GM10248 (cell line): Measurements from ENCODE around the gene INSRR.

Source experiments
- CTCF ChIA-PET: fragments of 300-600 bp; sonication (Branson Sonifier 250); formaldehyde crosslinking; extraction: SDS; loops from one replicate; lab custom pipeline; 2021; ENCODE audit warnings: antibody characterized with exemption; lab: Yijun Ruan, JAX
- POLR2A ChIA-PET: fragments of 350-650 bp; sonication (Branson Sonifier 250); formaldehyde crosslinking; extraction: SDS; loops from one replicate; lab custom pipeline; 2020; ENCODE audit warnings: antibody characterized with exemption; lab: Yijun Ruan, JAX
- DNase-seq: peaks from one replicate; pipeline ENCODE4 v3.0.0; 2012; ENCODE audit errors: extremely low spot score
- TF ChIP-seq, protein P1 (sequence below): IDR thresholded peaks from 2 replicates; pipeline ENCODE4 v1.5.1; 2012; ENCODE audit warnings: mild to moderate bottlenecking, low read depth; ENCODE audit errors: extremely low read depth, missing control alignments, control extremely low read depth

INSRR gene

DNA sequence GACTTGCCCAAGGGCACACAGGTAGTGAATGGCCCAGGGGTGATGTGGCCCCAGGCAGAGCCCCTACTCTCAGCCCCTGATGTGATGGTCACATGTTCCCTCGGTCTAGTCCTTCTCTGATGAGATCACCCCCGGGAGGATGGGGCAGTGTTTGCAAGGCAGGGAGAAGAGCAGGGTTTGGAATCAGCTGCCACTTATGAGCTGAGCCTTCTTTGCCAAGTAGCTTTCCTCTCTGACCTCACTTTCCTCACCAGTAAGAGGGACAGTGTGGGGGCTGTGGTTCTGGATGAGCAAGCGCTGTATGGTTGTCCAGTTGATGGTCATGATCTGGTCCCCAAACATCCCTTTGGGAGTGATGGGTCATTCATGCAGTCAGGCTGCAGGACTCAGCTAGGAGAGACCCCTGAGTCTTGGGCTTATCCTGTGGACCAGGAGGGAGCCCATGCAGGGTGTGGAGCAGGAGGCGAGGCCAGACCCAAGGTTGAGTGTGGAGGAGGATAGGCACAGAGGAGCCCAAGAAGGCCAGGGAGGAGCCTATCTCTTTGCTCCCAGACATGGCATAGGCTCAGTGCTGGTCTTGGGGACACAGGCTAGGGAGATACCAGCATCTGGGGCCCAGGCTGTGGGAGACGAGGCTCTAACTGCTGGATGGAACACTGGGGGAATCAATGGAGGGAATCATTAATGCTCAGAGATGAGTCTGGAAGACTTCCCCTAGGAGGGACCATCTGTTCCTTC, 18.7 kb upstream of the INSRR start:
- no peak for DNase-seq
- TF ChIP-seq, protein P1, sequence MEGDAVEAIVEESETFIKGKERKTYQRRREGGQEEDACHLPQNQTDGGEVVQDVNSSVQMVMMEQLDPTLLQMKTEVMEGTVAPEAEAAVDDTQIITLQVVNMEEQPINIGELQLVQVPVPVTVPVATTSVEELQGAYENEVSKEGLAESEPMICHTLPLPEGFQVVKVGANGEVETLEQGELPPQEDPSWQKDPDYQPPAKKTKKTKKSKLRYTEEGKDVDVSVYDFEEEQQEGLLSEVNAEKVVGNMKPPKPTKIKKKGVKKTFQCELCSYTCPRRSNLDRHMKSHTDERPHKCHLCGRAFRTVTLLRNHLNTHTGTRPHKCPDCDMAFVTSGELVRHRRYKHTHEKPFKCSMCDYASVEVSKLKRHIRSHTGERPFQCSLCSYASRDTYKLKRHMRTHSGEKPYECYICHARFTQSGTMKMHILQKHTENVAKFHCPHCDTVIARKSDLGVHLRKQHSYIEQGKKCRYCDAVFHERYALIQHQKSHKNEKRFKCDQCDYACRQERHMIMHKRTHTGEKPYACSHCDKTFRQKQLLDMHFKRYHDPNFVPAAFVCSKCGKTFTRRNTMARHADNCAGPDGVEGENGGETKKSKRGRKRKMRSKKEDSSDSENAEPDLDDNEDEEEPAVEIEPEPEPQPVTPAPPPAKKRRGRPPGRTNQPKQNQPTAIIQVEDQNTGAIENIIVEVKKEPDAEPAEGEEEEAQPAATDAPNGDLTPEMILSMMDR, result no peak
- ChIA-PET POLR2A (no interaction called here), CTCF (interaction anchor here (0.8 to 5.4 kb wide), 5 partner anchors 13 to 188 kb away, joined by 3 to 30 read pairs (median 5); partner anchors contain the start of genes INSRR, NTRK1 and PEAR1)

DNA sequence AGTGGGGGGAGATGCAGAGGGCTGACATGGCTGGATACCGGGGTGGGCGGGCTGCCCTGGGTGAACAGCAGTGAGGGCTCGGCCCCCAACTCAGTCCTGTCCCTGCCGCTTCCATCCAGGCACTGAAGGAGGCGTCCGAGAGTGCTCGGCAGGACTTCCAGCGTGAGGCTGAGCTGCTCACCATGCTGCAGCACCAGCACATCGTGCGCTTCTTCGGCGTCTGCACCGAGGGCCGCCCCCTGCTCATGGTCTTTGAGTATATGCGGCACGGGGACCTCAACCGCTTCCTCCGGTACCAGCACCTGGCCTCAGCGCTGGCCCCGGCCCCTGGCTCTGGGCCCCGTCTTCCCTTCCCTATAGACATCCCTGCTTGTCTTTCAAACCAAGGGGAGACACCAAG, 17.4 kb upstream of the INSRR start:
- no peak for DNase-seq
- TF ChIP-seq, protein P1, result no peak
- ChIA-PET CTCF (interaction anchor here (1.0 to 5.4 kb wide), 6 partner anchors 8 to 187 kb away, joined by 3 to 30 read pairs (median 4); partner anchors contain the start of genes INSRR and NTRK1), POLR2A (no interaction called here)

DNA sequence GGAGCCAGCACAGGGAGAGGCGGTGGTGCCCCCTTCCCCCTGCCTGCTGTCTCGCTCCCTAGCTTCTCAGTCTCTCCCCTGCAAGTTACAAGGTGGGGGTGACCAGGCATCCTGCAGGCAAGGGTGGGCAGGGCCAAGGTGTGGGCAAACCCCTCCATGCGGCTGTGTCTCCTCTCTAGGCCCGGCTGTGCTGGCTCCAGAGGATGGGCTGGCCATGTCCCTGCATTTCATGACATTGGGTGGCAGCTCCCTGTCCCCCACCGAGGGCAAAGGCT, 16.4 kb upstream of the INSRR start:
- CTCF ChIA-PET, result interaction anchor here (1.1 to 2.9 kb wide), 5 partner anchors 9 to 186 kb away, joined by 3 to 15 read pairs (median 3); no protein-coding TSS in a partner anchor
- DNase-seq, result no peak
- TF ChIP-seq, protein P1, result no peak
- POLR2A ChIA-PET, result no interaction called here

DNA sequence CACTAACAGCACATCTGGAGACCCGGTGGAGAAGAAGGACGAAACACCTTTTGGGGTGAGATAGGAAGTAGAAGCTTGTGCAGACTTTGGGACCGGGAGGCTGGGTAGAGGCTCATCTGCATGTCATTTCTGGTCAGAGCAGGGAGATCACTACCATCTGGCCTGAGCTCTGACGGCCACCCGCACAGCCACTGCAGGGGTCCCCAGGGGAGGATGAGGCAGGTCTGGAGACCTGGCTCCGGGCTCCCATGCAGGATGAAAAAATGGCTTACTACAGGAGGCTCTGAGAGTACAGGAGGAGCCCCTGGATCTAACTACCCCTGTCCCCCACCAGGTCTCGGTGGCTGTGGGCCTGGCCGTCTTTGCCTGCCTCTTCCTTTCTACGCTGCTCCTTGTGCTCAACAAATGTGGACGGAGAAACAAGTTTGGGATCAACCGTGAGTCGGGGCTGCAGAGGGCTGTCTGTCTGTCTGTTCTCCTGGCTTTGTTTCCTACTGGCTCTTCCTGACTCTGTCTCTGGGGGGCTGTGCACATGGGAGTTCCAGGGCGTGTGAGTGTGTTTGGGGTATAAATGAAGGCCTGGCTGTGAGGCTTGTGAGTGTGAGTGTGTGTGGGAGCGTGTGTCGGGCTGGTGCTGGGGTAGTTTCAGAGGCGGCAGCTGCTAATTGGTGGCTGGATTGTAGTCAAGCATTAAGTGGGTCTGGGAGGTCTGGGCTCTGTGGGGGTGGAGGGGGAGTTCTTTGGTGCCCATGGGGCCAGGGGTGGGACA, 15.8 kb upstream of the INSRR start:
- ChIA-PET POLR2A (no interaction called here), CTCF (interaction anchor here (0.7 to 2.9 kb wide), 6 partner anchors 9 to 185 kb away, joined by 3 to 15 read pairs (median 3); no protein-coding TSS in a partner anchor)
- DNase-seq, result no peak
- TF ChIP-seq, protein P1, result no peak

DNA sequence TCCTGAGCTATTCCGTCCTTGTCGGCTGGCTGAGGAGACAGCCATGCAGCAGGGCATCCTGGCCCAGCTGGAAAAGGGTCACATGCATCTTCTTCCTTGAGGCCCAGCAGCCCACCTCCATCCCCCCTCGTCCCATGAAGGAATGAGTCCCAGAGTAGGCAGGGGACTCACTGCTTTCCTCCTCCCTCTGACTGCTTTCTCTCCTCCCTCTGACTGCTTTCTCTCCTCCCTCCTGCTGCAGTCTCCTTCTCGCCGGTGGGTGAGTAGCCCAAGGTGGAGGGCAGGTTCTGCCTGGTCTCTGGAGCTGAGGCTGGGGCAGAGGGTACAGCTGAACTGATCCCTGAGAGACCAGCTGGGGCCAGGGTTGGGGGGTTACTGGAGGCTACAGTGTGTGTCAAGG, 15.2 kb upstream of the INSRR start:
- TF ChIP-seq, protein P1, result no peak
- POLR2A ChIA-PET, result no interaction called here
- DNase-seq, result no peak
- CTCF ChIA-PET, result interaction anchor here (0.7 to 4.3 kb wide), 2 partner anchors 14 to 171 kb away, joined by 3 to 14 read pairs; partner anchors contain the start of gene NTRK1

DNA sequence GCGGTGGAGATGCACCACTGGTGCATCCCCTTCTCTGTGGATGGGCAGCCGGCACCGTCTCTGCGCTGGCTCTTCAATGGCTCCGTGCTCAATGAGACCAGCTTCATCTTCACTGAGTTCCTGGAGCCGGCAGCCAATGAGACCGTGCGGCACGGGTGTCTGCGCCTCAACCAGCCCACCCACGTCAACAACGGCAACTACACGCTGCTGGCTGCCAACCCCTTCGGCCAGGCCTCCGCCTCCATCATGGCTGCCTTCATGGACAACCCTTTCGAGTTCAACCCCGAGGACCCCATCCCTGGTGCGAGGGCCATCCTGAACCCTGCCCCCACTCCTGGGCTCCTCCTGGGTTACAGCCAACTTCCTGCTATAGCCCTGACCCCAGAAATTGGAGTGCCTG, 14.7 kb upstream of the INSRR start:
- DNase-seq, result no peak
- ChIA-PET CTCF (interaction anchor here (0.7 to 4.3 kb wide), 3 partner anchors 13 to 171 kb away, joined by 3 to 14 read pairs (median 3); partner anchors contain the start of gene NTRK1), POLR2A (no interaction called here)
- TF ChIP-seq, protein P1, result no peak
